Activated CD8-positive, alpha-beta memory T cell treated with anti-CD3 and anti-CD28 coated beads, Interleukin-2, amount 50 U/mL, for 1 hour (primary cell): ENCODE results near the gene LGALS1.

Experiments used
- DNase-seq: peaks from one replicate; pipeline ENCODE4 v3.0.0-alpha.2; 2020; ENCODE audit errors: extremely low read depth

The LGALS1 gene

DNA sequence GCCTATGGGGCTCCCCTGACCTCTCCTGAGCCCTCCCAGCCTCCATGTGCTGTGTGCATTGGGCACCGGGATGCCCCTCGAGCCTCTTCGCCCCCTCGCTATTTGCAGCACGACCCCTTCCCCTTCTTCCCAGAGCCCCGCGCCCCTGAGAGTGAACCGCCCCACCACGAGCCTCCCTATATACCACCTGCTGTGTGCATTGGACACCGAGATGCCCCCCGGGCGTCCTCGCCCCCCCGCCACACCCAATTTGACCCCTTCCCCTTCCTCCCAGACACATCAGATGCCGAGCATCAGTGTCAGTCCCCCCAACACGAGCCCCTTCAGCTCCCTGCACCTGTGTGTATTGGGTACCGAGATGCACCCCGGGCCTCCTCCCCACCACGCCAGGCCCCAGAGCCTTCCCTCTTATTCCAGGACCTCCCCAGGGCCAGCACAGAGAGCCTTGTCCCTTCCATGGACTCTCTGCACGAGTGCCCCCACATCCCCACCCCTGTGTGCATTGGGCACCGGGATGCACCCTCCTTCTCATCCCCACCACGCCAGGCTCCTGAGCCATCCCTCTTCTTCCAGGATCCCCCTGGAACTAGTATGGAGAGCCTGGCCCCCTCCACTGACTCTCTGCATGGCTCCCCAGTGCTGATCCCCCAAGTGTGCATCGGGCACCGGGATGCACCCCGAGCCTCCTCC is 50.3 kb downstream of the LGALS1 start:
- no peak for DNase-seq

DNA sequence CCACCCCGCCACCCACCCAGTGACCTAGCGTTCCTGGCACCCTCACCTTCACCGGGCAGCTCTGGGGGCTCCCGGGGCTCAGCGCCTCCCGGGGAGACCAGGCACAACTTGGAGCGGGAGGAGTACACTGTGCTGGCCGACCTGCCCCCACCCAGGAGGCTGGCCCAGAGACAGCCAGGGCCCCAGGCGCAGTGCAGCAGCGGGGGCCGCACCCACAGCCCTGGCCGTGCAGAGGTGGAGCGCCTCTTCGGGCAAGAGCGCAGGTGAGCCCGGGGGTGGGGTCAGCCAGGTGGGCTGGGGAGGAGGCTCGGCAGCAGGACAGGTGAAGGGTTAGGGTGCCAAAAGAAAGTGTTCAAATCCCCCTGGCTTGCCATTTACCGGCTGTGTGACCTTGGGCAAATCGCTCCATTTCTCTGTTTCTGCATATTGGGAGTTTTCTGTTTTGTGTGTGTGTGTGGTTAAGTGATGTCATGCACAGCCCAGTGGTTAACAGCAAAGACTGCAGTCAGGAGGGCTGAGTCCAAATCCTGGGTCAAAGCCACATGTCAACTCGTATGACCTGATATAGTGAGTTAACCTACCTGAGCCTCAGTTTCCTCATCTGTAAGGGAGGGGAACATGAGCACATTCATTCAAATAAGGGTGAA is 50.9 kb downstream of the LGALS1 start:
- no peak for DNase-seq

GRCh38 chr22:37728620-37729019 is 53.2 kb downstream of the LGALS1 start:
- no peak for DNase-seq
